GM10248 (cell line): ENCODE results near the gene HDDC3.

Source experiments
- CTCF ChIA-PET: fragments of 300-600 bp; sonication (Branson Sonifier 250); formaldehyde crosslinking; extraction: SDS; loops from one replicate; lab custom pipeline; 2021; ENCODE audit warnings: antibody characterized with exemption; lab: Yijun Ruan, JAX
- POLR2A ChIA-PET: fragments of 350-650 bp; sonication (Branson Sonifier 250); formaldehyde crosslinking; extraction: SDS; loops from one replicate; lab custom pipeline; 2020; ENCODE audit warnings: antibody characterized with exemption; lab: Yijun Ruan, JAX
- DNase-seq: peaks from one replicate; pipeline ENCODE4 v3.0.0; 2012; ENCODE audit errors: extremely low spot score
- TF ChIP-seq, protein P1 (sequence below): IDR thresholded peaks from 2 replicates; pipeline ENCODE4 v1.5.1; 2012; ENCODE audit warnings: mild to moderate bottlenecking, low read depth; ENCODE audit errors: extremely low read depth, missing control alignments, control extremely low read depth

HDDC3 gene

GRCh38 chr15:90959894-90960293 lies 27.5 kb upstream of the HDDC3 start:
- ChIA-PET CTCF (interaction anchor here (0.9 to 23.2 kb wide), 7 partner anchors 11 to 312 kb away, joined by 3 to 447 read pairs (median 54); partner anchors contain the start of genes HDDC3 and UNC45A), POLR2A (interaction anchor here (0.7 kb wide), 1 partner anchor 27 kb away, joined by 3 read pairs; the partner anchor contains the start of gene HDDC3)
- TF ChIP-seq, protein P1, sequence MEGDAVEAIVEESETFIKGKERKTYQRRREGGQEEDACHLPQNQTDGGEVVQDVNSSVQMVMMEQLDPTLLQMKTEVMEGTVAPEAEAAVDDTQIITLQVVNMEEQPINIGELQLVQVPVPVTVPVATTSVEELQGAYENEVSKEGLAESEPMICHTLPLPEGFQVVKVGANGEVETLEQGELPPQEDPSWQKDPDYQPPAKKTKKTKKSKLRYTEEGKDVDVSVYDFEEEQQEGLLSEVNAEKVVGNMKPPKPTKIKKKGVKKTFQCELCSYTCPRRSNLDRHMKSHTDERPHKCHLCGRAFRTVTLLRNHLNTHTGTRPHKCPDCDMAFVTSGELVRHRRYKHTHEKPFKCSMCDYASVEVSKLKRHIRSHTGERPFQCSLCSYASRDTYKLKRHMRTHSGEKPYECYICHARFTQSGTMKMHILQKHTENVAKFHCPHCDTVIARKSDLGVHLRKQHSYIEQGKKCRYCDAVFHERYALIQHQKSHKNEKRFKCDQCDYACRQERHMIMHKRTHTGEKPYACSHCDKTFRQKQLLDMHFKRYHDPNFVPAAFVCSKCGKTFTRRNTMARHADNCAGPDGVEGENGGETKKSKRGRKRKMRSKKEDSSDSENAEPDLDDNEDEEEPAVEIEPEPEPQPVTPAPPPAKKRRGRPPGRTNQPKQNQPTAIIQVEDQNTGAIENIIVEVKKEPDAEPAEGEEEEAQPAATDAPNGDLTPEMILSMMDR, result no peak
- DNase-seq, result no peak

DNA sequence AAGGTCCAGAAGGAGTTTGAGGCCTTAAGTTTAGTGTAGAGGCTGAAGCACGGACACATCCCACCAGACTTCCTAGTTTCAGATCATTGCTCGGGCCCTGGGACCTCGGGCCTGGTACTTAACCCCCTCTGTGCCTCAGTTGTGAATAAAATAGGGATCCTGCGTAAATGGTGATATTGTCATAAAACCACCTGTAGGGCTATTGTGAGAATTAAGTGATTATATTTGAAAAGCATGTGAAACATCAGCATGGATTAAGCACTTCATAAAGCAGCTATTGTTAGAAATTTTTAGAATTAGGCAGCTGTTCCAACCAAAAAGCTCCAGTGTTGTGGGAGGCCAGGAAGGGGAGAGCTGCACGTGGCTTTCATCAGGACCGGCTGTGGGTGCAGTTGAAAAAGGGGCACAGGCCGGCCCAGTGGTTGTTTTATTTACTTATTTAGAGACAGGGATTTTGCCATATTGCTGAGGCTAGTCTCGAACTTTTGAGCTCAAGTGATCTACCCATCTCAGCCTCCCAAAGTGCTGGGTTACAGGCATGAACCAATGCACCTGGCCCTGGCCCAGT lies 26.8 kb upstream of the HDDC3 start:
- TF ChIP-seq, protein P1, result no peak
- ChIA-PET POLR2A (interaction anchor here (0.7 to 1.6 kb wide), 2 partner anchors 24 to 27 kb away, joined by 3 to 5 read pairs; partner anchors contain the start of gene UNC45A), CTCF (interaction anchor here (1.3 to 23.2 kb wide), 7 partner anchors 10 to 313 kb away, joined by 3 to 447 read pairs (median 86); partner anchors contain the start of genes HDDC3 and UNC45A)
- DNase-seq, result no peak

DNA sequence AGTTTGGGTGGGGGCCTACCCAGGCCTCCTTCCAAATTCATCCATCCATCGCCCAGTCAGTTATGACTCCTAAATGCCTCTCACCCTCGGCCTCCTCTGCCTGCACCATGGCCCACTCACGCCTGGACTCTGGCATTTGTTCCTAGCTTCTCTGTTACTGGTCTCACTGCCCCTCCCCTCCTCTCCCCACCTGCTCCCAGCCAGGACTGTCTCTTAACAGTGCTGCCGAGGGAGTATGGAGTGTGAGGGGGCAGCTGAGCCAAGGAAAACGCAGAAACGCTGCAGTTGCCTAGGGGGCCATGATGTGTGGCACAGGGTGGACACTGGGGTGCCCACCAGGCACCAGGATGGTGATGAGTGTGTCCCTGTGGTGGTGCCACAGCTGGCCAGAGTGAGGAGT lies 25.4 kb upstream of the HDDC3 start:
- POLR2A ChIA-PET, result interaction anchor here (0.6 to 1.6 kb wide), 2 partner anchors 14 to 23 kb away, joined by 3 to 8 read pairs; partner anchors contain the start of gene UNC45A

DNA sequence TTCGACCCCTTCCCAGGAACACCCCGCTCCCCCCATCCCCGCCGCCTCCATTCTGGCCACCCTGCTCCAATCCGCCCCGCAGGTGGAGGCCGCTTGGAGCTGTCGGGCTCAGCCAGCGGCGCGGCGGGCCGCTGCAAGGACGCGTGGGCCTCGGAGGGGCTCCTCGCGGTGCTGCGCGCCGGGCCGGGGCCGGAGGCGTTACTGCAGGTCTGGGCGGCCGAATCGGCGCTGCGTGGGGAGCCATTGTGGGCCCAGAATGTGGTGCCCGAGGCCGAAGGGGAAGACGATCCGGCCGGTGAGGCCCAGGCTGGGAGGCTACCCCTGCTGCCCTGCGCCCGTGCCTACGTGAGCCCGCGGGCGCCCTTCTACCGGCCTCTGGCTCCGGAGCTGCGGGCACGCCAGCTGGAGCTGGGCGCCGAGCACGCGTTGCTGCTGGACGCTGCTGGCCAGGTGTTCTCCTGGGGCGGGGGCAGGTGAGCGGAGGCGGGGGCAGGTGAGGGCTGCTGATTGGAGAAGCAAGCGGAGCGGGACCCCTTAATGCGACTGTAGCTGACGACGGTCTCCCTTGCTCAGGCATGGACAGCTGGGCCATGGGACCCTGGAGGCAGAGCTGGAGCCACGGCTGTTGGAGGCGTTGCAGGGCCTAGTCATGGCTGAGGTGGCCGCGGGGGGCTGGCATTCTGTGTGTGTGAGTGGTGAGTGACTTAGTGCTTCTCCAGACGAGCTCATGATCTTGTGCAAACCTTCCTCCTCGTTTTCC lies 24.9 kb upstream of the HDDC3 start:
- CTCF ChIA-PET, result interaction anchor here (0.6 to 23.2 kb wide), 43 partner anchors 10 to 724 kb away, joined by 3 to 447 read pairs (median 5); partner anchors contain the start of genes CIB1, GDPGP1, HDDC3 and MAN2A2
- DNase-seq, result no peak
- POLR2A ChIA-PET, result interaction anchor here (0.6 to 1.6 kb wide), 2 partner anchors 15 to 22 kb away, joined by 3 to 8 read pairs; partner anchors contain the start of gene UNC45A
- TF ChIP-seq, protein P1, result no peak

More for the DNA sequence above, 25.4 kb upstream of the HDDC3 start:
- DNase-seq, result no peak
- TF ChIP-seq, protein P1, result no peak
- CTCF ChIA-PET, result interaction anchor here (0.8 to 23.2 kb wide), 16 partner anchors 11 to 724 kb away, joined by 3 to 447 read pairs (median 10); partner anchors contain the start of genes CIB1, GDPGP1, HDDC3 and UNC45A

DNA sequence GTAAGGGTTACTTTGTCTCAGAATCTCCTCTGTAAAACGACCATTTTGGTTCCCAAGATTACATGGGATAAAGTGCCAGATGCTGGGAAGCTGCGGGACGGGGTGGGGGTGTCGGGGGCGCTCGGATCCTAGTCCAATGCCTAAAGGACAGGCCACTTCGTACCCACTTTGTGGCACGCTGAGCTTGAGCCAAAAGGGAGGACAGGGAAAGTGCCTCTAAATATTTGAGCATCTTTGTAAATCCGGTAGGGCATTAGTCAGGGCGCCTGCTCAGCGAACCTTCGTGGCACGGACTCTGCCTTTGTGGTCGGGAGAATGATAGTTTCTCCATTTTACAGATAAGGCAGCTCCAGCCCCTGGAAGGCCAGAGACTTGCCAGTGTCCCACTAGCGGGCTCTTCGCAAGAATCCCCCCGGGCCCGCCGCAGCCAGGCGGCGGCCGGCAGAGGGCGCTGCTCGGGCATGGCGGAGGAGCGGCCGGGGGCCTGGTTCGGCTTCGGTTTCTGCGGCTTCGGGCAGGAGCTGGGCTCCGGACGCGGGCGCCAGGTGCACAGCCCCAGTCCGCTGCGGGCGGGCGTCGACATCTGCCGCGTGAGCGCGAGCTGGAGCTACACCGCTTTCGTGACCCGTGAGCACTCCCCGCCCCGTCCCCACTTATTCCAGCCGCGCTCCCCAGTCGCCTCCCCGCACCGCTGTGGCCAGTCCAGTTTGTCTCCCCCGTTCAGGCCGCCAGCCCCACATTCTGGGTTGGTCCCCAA lies 24.1 kb upstream of the HDDC3 start:
- TF ChIP-seq, protein P1, result peak; percentile 97
- ChIA-PET POLR2A (interaction anchor here (0.8 kb wide), 1 partner anchor 65 kb away, joined by 5 read pairs; no protein-coding TSS in a partner anchor), CTCF (interaction anchor here (0.6 to 23.2 kb wide), 43 partner anchors 9 to 723 kb away, joined by 3 to 447 read pairs (median 5); partner anchors contain the start of genes CIB1, GDPGP1, HDDC3 and MAN2A2)
- peak; percentile 84 for DNase-seq
